Fibroblast of gingiva (primary cell): ENCODE results near the gene CHRNA9.

Experiments used
- DNase-seq: peaks from one replicate; pipeline ENCODE4 v3.0.0-alpha.2; 2011; ENCODE audit warnings: low read depth

The CHRNA9 gene

GRCh38 chr4:40337523-40337922, 2.4 kb downstream of the CHRNA9 start:
- DNase-seq, result no peak

DNA sequence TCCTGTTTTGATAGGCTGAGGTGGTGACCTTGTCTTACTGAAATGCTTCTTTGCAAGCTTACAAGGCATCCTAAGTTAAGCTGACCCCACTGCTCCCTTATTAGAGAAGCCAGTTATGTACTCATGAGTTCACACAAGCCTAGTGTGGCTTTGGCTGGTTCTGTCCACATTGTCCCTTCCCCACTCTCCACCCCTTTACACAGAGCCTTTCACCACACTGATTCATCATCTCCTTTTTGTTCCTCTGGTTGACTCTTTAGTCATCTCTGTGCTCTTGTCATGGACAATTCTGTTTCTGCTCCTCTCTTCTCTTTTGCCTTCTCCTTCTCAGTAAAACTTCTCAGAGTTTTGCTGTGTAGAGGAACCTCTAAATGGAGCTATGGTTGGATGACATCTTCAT, 4.9 kb downstream of the CHRNA9 start:
- DNase-seq, result no peak

DNA sequence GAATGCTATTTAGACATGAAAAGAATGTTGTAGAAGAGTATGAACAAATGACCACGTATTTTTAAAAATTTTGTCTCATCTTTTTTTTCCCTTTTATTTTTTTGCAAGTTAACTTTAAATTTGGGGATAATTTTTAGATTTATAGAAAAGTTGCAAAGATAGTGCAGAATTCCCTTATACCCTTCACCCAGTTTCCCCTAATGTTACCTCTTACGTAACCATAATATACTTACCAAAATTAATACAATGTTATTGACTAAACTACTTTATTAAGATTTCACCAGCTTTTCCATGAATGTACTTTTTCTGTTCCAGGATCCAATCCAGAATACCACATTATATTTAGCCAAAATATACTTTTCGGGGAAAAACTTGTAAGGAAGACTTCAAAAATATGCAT, 12.3 kb downstream of the CHRNA9 start:
- no peak for DNase-seq

DNA sequence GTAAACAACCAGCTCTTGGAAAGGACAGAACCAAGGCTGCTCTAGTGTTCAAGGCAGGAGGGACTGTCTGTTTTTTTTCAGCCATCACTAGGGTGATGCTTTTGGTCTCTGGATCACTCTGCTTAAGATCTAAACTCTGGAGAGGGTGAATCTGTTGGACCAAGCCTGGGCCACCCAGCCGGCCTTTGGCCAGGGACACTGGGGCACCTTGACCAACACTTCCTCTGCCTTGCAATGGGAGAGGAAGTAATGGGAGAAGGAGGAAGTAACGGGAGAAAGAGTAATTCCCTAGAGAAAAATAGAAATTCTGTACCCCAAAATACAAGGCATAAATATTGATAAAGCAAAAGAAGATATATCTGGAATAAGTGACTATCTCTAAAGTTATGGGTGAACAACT, 12.9 kb downstream of the CHRNA9 start:
- DNase-seq, result no peak

DNA sequence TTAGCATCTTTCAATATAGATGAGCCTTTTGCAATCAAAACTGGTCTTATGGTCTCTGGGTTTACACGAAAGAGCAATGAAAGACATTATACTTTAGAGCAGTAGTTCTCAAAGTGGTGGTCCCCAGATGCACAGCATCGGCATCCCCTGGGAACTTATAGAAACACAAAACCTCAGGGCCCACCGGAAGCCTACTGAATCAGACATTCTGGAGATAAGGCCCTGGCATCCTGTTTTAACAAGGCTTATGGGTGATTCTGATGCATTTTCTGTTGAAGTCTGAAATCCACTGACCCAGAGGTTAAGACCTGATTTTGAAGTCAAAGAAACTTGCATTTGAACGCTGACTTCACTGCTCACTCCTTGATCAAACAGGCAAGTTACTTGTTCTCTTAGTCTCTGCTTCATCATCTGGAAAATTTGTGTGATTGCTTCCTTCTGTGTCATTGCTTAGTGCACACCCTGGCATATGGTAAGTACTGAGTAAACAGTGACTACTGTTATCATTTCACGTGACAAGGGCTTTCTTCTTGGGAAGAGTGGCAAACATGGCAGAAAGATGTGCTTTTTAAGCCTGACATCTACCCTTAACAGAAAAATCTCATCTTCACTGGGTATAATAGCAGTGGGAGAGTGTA, 14.5 kb downstream of the CHRNA9 start:
- no peak for DNase-seq

GRCh38 chr4:40350627-40351227, 15.6 kb downstream of the CHRNA9 start:
- DNase-seq, result no peak

GRCh38 chr4:40354158-40354557, 19.0 kb downstream of the CHRNA9 start:
- DNase-seq, result no peak

GRCh38 chr4:40355131-40355530, 20.0 kb downstream of the CHRNA9 start:
- no peak for DNase-seq

DNA sequence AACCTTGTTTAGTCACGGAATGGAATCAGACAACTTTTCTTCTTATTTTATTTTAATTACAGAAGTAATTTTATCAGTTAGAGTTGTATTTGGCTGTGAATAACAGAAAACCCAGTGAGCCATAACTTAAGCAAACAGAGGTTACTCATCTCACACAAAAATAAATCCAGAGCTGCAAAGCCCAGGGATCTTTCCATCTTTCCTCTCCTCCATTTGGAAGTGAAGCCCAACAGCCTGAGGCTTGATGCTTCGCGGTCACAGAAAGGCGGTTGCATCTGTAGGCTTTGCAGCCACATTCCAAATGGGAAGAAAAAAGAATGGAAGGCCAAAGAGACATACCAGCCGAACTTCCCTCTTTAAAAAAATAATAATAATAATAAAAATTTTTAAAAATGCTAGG, 22.6 kb downstream of the CHRNA9 start:
- DNase-seq, result no peak

GRCh38 chr4:40361338-40361737, 26.2 kb downstream of the CHRNA9 start:
- no peak for DNase-seq

GRCh38 chr4:40363382-40363920, 28.3 kb downstream of the CHRNA9 start:
- DNase-seq, result no peak

DNA sequence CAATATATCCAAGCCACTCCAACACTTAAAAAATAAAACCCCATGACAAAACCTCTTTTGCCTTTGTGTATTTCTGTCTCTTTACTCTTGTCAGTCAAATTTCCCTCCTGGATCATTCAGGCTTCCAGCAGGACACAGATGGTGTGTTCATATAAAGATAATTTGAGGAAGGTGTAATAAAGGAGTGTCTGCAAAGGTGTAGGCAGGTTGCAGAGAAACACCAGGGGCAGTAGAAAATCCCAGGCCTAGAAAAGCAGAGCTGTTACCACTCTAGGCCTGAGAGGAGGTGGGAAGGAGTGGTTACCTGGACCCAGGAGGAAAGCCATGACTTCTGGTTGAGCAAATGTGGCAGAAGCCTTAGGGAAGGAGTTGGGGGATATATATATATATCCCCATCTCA, 28.8 kb downstream of the CHRNA9 start:
- DNase-seq, result no peak

DNA sequence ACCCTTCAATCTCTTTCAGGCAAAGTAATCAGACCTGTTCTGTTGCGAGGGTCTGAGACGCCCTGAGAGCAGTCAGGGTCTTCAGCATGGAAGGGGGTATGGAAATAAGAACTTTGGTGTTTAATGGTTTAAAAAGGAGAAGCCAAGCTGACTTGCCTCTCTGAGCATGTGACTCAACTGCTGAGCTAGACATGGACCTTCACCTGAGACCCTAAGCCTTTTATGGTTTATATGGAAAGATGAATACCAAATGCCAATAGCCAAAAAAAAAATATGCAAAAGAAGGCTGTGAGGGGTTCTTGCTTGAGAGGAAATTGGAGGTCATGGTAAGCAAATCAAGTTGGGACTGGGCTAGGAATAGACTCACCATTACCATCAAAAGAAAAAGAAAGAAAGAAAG, 30.6 kb downstream of the CHRNA9 start:
- no peak for DNase-seq

GRCh38 chr4:40367451-40367850, 32.3 kb downstream of the CHRNA9 start:
- DNase-seq, result no peak

DNA sequence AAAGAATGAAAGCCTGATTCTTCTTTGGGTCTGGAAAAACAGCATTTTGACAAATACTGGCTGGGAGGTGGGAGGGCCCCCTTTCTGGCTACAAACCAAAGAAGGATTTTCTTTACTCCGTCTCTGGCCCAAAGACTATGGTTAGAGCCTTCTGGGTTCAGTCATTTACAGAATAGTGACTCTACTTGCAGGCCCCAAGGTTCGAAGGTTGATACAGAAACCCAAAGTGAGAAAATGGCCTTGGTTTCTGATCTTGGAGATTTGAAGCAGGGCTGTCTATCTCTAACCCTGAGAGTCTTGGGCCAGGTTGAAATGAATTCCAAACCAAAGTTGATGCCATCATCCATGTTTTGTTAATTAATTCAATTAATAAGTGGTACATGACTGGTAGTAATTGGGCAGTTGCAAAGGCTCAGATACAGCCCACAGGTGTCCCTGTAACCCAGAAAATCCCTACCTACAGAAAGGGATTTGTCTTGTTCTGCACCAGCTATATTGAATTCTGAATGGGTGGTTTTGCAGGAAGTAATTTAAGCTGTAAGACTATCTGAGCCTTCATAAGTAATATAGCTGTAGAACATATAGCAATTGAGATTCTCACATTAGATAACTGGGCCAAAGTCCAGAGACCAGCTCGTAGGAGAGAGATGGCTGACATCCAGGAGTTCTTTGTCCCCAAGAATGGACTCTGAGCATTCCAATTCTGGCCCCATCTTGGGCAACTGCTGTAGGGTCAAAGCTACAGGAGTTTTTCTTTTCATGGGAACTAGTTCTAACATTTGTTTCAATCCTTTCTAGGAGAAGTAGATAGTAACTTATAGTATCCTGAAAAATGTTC, 34.5 kb downstream of the CHRNA9 start:
- DNase-seq, result no peak

DNA sequence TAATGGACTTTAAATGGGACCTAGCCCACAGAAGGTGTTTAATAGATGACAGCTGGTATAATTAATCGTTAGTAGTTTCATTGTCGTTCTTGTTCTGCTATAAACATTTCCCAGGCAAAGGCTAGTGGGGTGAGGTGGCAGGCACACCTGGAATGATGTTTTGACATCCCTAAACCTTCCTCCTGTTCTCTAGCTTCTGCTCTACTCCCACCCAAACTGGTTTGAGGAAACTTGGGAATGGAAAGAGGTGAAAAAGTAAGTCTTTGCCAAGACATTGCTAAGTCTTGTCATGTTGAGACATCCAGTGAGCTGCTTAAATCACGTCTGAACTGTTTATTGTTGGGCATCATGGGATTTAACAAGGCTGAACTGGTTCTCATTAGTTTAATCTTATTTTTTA, 37.5 kb downstream of the CHRNA9 start:
- DNase-seq, result no peak

DNA sequence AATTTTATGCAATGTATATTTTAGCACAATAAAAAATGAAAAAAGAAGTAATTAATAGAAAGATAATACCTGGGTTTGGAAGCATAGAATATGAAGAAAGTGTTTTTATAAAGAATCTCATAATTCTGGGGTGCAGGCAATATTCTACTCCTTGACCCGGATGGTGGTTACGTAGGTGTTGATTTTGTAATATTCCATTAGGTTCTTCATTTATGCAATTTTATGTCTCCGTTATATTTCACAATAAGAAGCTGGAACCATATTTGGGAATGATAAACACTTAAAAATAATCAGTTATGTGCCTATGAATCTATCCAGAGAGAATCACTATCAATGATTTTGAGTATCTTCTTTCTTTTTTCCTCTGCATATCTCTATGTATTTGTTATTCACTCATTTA, 38.5 kb downstream of the CHRNA9 start:
- DNase-seq, result no peak

GRCh38 chr4:40375095-40375494, 40.0 kb downstream of the CHRNA9 start:
- DNase-seq, result no peak

- DNase-seq, result no peak
Measured at GRCh38 chr4:40375620-40376019, 40.5 kb downstream of the CHRNA9 start.

GRCh38 chr4:40377512-40378365, 42.6 kb downstream of the CHRNA9 start:
- peak; percentile 12 for DNase-seq

GRCh38 chr4:40378619-40379018, 43.5 kb downstream of the CHRNA9 start:
- no peak for DNase-seq

DNA sequence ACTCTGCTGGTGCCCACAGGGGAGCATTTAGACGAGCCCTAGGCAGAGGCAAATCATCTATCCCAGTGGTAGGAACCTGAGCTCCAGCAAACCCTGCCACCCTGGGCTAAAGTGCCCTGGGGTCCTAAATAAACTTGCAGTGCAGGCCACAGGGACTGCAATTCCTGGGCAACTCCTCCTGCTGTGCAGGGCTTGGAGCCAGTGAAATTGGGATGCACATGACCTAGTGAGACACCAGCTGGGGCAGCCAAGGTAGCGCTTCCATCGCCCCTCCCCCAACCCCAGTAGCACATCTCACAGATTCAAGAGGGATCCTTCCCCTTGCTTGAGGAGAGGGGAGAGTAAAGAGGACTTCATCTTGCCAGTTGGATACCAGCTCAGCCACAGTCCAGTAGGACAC, 44.1 kb downstream of the CHRNA9 start:
- no peak for DNase-seq
